Bronchial epithelial cell (primary cell): Measurements from ENCODE around the gene RAB6B. TPM values are rescaled to one million over a fixed set of nuclear protein-coding genes. Genes with fewer than 3 reads are reported as not detected.

Experiments used
- DNase-seq: peaks from one replicate; pipeline ENCODE4 v3.0.0-alpha.2; 2010; ENCODE audit warnings: low read depth
- FAIRE-seq: peaks from 2 replicates; lab custom pipeline; 2011; peaks lifted over from hg19 to GRCh38; lab: Jason Lieb, UNC
- H3K27me3 ChIP-seq: 2 replicates; pipeline ENCODE4 v1.5.1; 2011; ENCODE audit warnings: low read length; ENCODE audit not compliant: control insufficient read depth, insufficient read depth
- H3K36me3 ChIP-seq: 2 replicates; pipeline ENCODE4 v1.5.1; 2011; ENCODE audit warnings: low read length; ENCODE audit not compliant: control insufficient read depth, insufficient read depth
- H3K4me3 ChIP-seq: 2 replicates; pipeline ENCODE4 v1.5.1; 2011; ENCODE audit warnings: mild to moderate bottlenecking, low read depth, low read length, control low read depth
- total RNA-seq: library from RNA; depleted of rRNA; stranded (reverse); fragments of >200 nt; gene quantifications from 2 replicates; pipeline ENCODE4 v1.2.1, GENCODE V29; 2014
- TF ChIP-seq, protein P1 (sequence below): IDR thresholded peaks from 2 replicates; pipeline ENCODE4 v1.5.1; 2011; ENCODE audit warnings: mild to moderate bottlenecking, moderate library complexity, low read length, control low read depth, inconsistent platforms; ENCODE audit not compliant: insufficient read depth, severe bottlenecking

The RAB6B gene
- total RNA-seq, 1 donor from 2014 or later = under 0.01 TPM

GRCh38 chr3:133805702-133806475 lies 89.8 kb downstream of the RAB6B start, which contains the start of gene SRPRB:
Gene SRPRB, plus strand, starts transcription at chr3:133805815. Its CDS starts 34 bp downstream, at chr3:133805849.
- peaks cover 4% of the 10 kb centered on the region for H3K36me3 ChIP-seq
- H3K27me3 ChIP-seq = peaks cover 1% of the 10 kb centered on the region
- peak within 1 kb of the TSS; percentile 73 for H3K4me3 ChIP-seq
- peak; percentile 52 for FAIRE-seq
- DNase-seq = peak; percentile 45
- TF ChIP-seq, protein P1, sequence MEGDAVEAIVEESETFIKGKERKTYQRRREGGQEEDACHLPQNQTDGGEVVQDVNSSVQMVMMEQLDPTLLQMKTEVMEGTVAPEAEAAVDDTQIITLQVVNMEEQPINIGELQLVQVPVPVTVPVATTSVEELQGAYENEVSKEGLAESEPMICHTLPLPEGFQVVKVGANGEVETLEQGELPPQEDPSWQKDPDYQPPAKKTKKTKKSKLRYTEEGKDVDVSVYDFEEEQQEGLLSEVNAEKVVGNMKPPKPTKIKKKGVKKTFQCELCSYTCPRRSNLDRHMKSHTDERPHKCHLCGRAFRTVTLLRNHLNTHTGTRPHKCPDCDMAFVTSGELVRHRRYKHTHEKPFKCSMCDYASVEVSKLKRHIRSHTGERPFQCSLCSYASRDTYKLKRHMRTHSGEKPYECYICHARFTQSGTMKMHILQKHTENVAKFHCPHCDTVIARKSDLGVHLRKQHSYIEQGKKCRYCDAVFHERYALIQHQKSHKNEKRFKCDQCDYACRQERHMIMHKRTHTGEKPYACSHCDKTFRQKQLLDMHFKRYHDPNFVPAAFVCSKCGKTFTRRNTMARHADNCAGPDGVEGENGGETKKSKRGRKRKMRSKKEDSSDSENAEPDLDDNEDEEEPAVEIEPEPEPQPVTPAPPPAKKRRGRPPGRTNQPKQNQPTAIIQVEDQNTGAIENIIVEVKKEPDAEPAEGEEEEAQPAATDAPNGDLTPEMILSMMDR = no peak

- TF ChIP-seq, protein P1 = no peak
- Histone ChIP-seq H3K27me3 (peaks cover 1% of the 10 kb centered on the region), H3K4me3 (peak overlapping the region; percentile 73), H3K36me3 (peaks cover 4% of the 10 kb centered on the region)
- DNase-seq = peak; percentile 94
- no peak for FAIRE-seq
Measured at GRCh38 chr3:133805384-133805701, 90.3 kb downstream of the RAB6B start.

GRCh38 chr3:133804896-133805295 lies 90.8 kb downstream of the RAB6B start:
- Histone ChIP-seq H3K36me3 (peaks cover 1% of the 10 kb centered on the region), H3K4me3 (no peak overlapping the region), H3K27me3 (peaks cover 1% of the 10 kb centered on the region)
- DNase-seq = no peak
- FAIRE-seq = no peak
- TF ChIP-seq, protein P1 = no peak

GRCh38 chr3:133803469-133803868 lies 92.2 kb downstream of the RAB6B start:
- no peak for DNase-seq
- no peak for FAIRE-seq
- Histone ChIP-seq H3K36me3 (peaks cover 1% of the 10 kb centered on the region), H3K27me3 (peaks cover 1% of the 10 kb centered on the region), H3K4me3 (no peak overlapping the region)
- TF ChIP-seq, protein P1 = no peak

- peaks cover 1% of the 10 kb centered on the region for H3K27me3 ChIP-seq
- no peaks in the 10 kb centered on the region for H3K36me3 ChIP-seq
- TF ChIP-seq, protein P1 = no peak
- DNase-seq (peak; percentile 91), FAIRE-seq (peak; percentile 83)
- no peak overlapping the region for H3K4me3 ChIP-seq
Measured at GRCh38 chr3:133799794-133800585, 95.7 kb downstream of the RAB6B start.
